H1 (cell line): ENCODE results near the gene MICA. TPM values are rescaled to one million over a fixed set of nuclear protein-coding genes. Genes with fewer than 3 reads are reported as not detected.

ENCODE experiments used
- CTCF ChIA-PET: fragments of 300-600 bp; sonication (Branson Sonifier 250); formaldehyde crosslinking; loops from one replicate; lab custom pipeline; 2021; ENCODE audit not compliant: partially characterized antibody; lab: Charles Lee
- POLR2A ChIA-PET: fragments of 300-600 bp; sonication (Branson Sonifier 250); formaldehyde crosslinking; loops from one replicate; lab custom pipeline; 2021; ENCODE audit warnings: inconsistent platforms; ENCODE audit not compliant: partially characterized antibody; lab: Charles Lee
- DNase-seq, 2 experiments: peaks; one replicate each; pipeline versions ENCODE4 v3.0.0 to v3.0.0-alpha.2; 2010 to 2022; ENCODE audit warnings: low spot score in 2 of 2, low read depth in 1 of 2, mixed read lengths in 1 of 2
- FAIRE-seq: peaks from 2 replicates; lab custom pipeline; 2011; peaks lifted over from hg19 to GRCh38; lab: Jason Lieb, UNC
- H2AFZ ChIP-seq: 2 replicates; pipeline ENCODE4 v1.8.1; 2012; ENCODE audit warnings: low read length, inconsistent platforms
- H2AK5ac ChIP-seq: 2 replicates; pipeline ENCODE4 v1.6.1; 2013; ENCODE audit warnings: low read depth, low read length
- H2BK120ac ChIP-seq: replicated peaks from 2 replicates; pipeline ENCODE3; 2013; ENCODE audit warnings: low read depth, low read length, inconsistent platforms
- H2BK12ac ChIP-seq: 2 replicates; pipeline ENCODE4 v1.6.1; 2013; ENCODE audit warnings: low read depth, low read length
- H2BK15ac ChIP-seq: 2 replicates; pipeline ENCODE4 v1.6.1; 2013; ENCODE audit warnings: low read length
- H2BK20ac ChIP-seq: 2 replicates; pipeline ENCODE4 v1.6.1; 2013; ENCODE audit warnings: low read length
- H2BK5ac ChIP-seq: 2 replicates; pipeline ENCODE4 v1.6.1; 2013; ENCODE audit warnings: low read depth, low read length
- H3K14ac ChIP-seq: 2 replicates; pipeline ENCODE4 v1.6.1; 2013; ENCODE audit warnings: inconsistent platforms; ENCODE audit not compliant: insufficient read length
- H3K18ac ChIP-seq: 2 replicates; pipeline ENCODE4 v1.6.1; 2013; ENCODE audit warnings: low read length; ENCODE audit errors: extremely low read depth
- H3K23ac ChIP-seq: 2 replicates; pipeline ENCODE4 v1.6.1; 2013; ENCODE audit warnings: inconsistent platforms; ENCODE audit not compliant: insufficient read length
- H3K23me2 ChIP-seq: 2 replicates; pipeline ENCODE4 v1.6.1; 2013; ENCODE audit warnings: low read depth, low read length
- H3K27ac ChIP-seq: 2 replicates; pipeline ENCODE4 v1.6.1; 2011; ENCODE audit warnings: low read depth, low read length, inconsistent platforms
- H3K27me3 ChIP-seq, 4 experiments: replicated peaks in 1 of 4; 1 replicate in 1 of 4; 2 replicates in 3 of 4; pipeline versions ENCODE4 v1.6.1 to v1.8.1; 2011 to 2013; ENCODE audit warnings: low read length in 3 of 4, mild to moderate bottlenecking in 3 of 4, inconsistent platforms in 2 of 4, mixed read lengths in 2 of 4, moderate library complexity in 1 of 4; ENCODE audit not compliant: control insufficient read depth in 3 of 4, insufficient read depth in 3 of 4; ENCODE audit errors: extremely low read depth in 1 of 4
- H3K36me3 ChIP-seq, 4 experiments: 2 replicates each; pipeline versions ENCODE4 v1.6.1 to v1.8.1; 2011 to 2013; ENCODE audit warnings: mild to moderate bottlenecking in 4 of 4, low read length in 3 of 4, moderate library complexity in 2 of 4, control low read depth in 1 of 4, inconsistent platforms in 1 of 4; ENCODE audit not compliant: insufficient read depth in 4 of 4, control insufficient read depth in 2 of 4
- H3K4ac ChIP-seq: replicated peaks from 2 replicates; pipeline ENCODE3; 2013; ENCODE audit warnings: low read length, low read depth, mixed read lengths, inconsistent platforms; ENCODE audit not compliant: insufficient read length
- H3K4me1 ChIP-seq, 4 experiments: replicated peaks in 1 of 4; 1 replicate in 1 of 4; 2 replicates in 3 of 4; pipeline versions ENCODE4 v1.6.1 to v1.8.1; 2011 to 2013; ENCODE audit warnings: low read length in 3 of 4, inconsistent platforms in 2 of 4, mixed read lengths in 1 of 4; ENCODE audit not compliant: insufficient read depth in 4 of 4, control insufficient read depth in 3 of 4
- H3K4me2 ChIP-seq, 2 experiments: 2 replicates each; pipeline versions ENCODE4 v1.6.1 to v1.8.1; 2011 to 2013; ENCODE audit warnings: low read depth in 2 of 2, low read length in 2 of 2, control low read depth in 1 of 2, inconsistent platforms in 1 of 2, mild to moderate bottlenecking in 1 of 2; ENCODE audit not compliant: insufficient read depth in 1 of 2
- H3K4me3 ChIP-seq, 4 experiments: fragments of 200-600, 300-600 bp in 1 of 4; sonication (generic), shearing (Covaris generic), sonication (Bioruptor Twin) in 1 of 4; 2 replicates each; pipeline versions ENCODE4 v1.5.1 to v1.8.1; 2011 to 2016; ENCODE audit warnings: low read length in 4 of 4, low read depth in 3 of 4, control low read depth in 2 of 4, inconsistent platforms in 2 of 4, mild to moderate bottlenecking in 2 of 4, mixed read lengths in 1 of 4, moderate library complexity in 1 of 4; ENCODE audit not compliant: insufficient read depth in 2 of 4; ENCODE audit errors: extremely low read depth in 1 of 4
- H3K56ac ChIP-seq: replicated peaks from 2 replicates; pipeline ENCODE3; 2013; ENCODE audit warnings: low read depth, mild to moderate bottlenecking, mixed read lengths, low read length, inconsistent platforms; ENCODE audit not compliant: insufficient read length
- H3K79me1 ChIP-seq: 2 replicates; pipeline ENCODE4 v1.6.1; 2013; ENCODE audit warnings: low read depth, low read length, control low read depth
- H3K79me2 ChIP-seq, 2 experiments: 2 replicates each; pipeline versions ENCODE4 v1.6.1 to v1.8.1; 2012 to 2013; ENCODE audit warnings: low read length in 2 of 2, mild to moderate bottlenecking in 2 of 2, inconsistent platforms in 1 of 2; ENCODE audit not compliant: insufficient read depth in 2 of 2, control insufficient read depth in 1 of 2
- H3K9ac ChIP-seq, 4 experiments: replicated peaks in 1 of 4; 1 replicate in 1 of 4; 2 replicates in 3 of 4; pipeline versions ENCODE4 v1.6.1 to v1.8.1; 2011 to 2013; ENCODE audit warnings: low read depth in 3 of 4, low read length in 3 of 4, control low read depth in 2 of 4, mild to moderate bottlenecking in 2 of 4, moderate library complexity in 2 of 4, inconsistent platforms in 1 of 4; ENCODE audit errors: extremely low read depth in 1 of 4
- H3K9me3 ChIP-seq, 2 experiments: 2 replicates each; pipeline versions ENCODE4 v1.6.1 to v1.8.1; 2012 to 2013; ENCODE audit warnings: mild to moderate bottlenecking in 2 of 2, moderate library complexity in 2 of 2, control low read depth in 1 of 2, inconsistent platforms in 1 of 2, low read depth in 1 of 2, low read length in 1 of 2, mixed read lengths in 1 of 2; ENCODE audit not compliant: insufficient read depth in 2 of 2
- H4K20me1 ChIP-seq, 2 experiments: replicated peaks in 1 of 2; 2 replicates each; pipeline versions ENCODE3 to v1.8.1; 2011 to 2013; ENCODE audit warnings: inconsistent platforms in 2 of 2, low read length in 2 of 2, mild to moderate bottlenecking in 1 of 2; ENCODE audit not compliant: insufficient read depth in 2 of 2, control insufficient read depth in 1 of 2
- H4K5ac ChIP-seq: 2 replicates; pipeline ENCODE4 v1.6.1; 2013; ENCODE audit warnings: low read length, low read depth, mixed read lengths, inconsistent platforms; ENCODE audit not compliant: insufficient read length
- H4K8ac ChIP-seq: 2 replicates; pipeline ENCODE4 v1.8.0; 2013; ENCODE audit warnings: mild to moderate bottlenecking, moderate library complexity, low read length, inconsistent platforms; ENCODE audit not compliant: insufficient read depth; ENCODE audit errors: extremely low read depth
- H4K91ac ChIP-seq: replicated peaks from 2 replicates; pipeline ENCODE3; 2013; ENCODE audit warnings: low read length, mixed read lengths, inconsistent platforms; ENCODE audit not compliant: insufficient read length
- CEBPB ChIP-seq: IDR thresholded peaks from 2 replicates; pipeline ENCODE4 v1.6.1; 2012; ENCODE audit warnings: low read depth, low read length
- WGBS, 2 experiments: shearing (Covaris generic) in 1 of 2; methylation state at CpG; one replicate each; pipeline versions ENCODE4 v1.1.6 to v1.1.7; 2013 to 2015; ENCODE audit warnings: low lambda C conversion rate in 2 of 2, mixed read lengths in 2 of 2, inconsistent platforms in 1 of 2, low coverage in 1 of 2, missing lambda C conversion rate in 1 of 2; ENCODE audit not compliant: insufficient replicate concordance in 2 of 2, insufficient coverage in 1 of 2, insufficient read length in 1 of 2; ENCODE audit errors: extremely low coverage in 1 of 2, missing lambda C conversion rate in 1 of 2; 5-methylcytosine and 5-hydroxymethylcytosine counted together
- polyA plus RNA-seq, 7 experiments: library from polyadenylated mRNA; depleted of rRNA in 3 of 7; stranded (reverse) in 5 of 7; unstranded in 2 of 7; fragments of >200 nt in 5 of 7; fragments of 200-250 nt in 2 of 7; gene quantifications; 1 replicate in 5 of 7; 2 replicates in 1 of 7; 4 replicates in 1 of 7; pipeline versions ENCODE4 v1.2.1 to v1.2.3, GENCODE V29; 2011 to 2013; ENCODE audit warnings: missing spikeins in 2 of 7, mixed read lengths in 2 of 7
- total RNA-seq: library from RNA; stranded (reverse); fragmentation: NEBNext Ultra II Directional; extraction: Animal tissue kit (Norgen Biotek cat#: 25700); gene quantifications from 2 replicates; pipeline ENCODE4 v1.2.1, GENCODE V29; 2021

The MICA gene
- total and polyA plus RNA-seq, 2 of the 8 experiments (the other 6 are each of a cell fraction or from before 2014, with no cell fraction given): 12.5 to 16.3 TPM

DNA sequence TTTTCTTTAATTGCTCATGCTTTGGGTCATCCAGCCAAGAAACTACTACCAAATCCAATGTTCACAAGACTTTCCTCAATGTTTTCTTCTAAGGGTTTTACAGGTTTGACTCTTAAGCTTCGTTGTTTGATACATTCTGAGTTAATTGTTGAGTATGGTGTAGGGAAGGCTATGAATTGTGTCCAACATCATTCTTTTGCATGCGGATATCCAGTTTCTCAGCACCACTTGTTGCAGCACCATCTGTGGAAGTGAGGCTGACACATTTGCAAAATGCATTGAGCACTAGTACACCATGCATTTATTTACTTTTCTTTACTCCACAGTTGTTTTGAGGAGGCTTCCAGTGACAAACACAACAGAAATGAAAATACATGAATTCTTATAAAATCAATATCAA, 17.2 kb downstream of the MICA start:
- no peak overlapping the region for H3K18ac ChIP-seq
- H3K9ac ChIP-seq: no peak overlapping the region
- DNase-seq (no peak), FAIRE-seq (no peak)
- no peak overlapping the region for H4K91ac ChIP-seq
- no peaks in the 10 kb centered on the region for H3K27me3 ChIP-seq
- no peaks in the 10 kb centered on the region for H3K9me3 ChIP-seq
- 88% methylated on average over 2 of the region's 2 CpGs; no CpG with 5 or more reads in 1 of the 2 experiments for WGBS, 2 experiments
- no peaks in the 10 kb centered on the region for H4K20me1 ChIP-seq
- H3K23ac ChIP-seq: no peak overlapping the region
- H2BK12ac ChIP-seq: no peak overlapping the region
- CTCF ChIA-PET: interaction anchor here (0.7 to 1.7 kb wide), 4 partner anchors 19 to 176 kb away, joined by 3 to 5 read pairs (median 3); no protein-coding TSS in a partner anchor
- H3K4me1 ChIP-seq: no peaks in the 10 kb centered on the region
- H3K27ac ChIP-seq: no peak overlapping the region
- no peak overlapping the region for H2AFZ ChIP-seq
- H3K14ac ChIP-seq: no peak overlapping the region
- no peak for TF ChIP-seq CEBPB
- no peak overlapping the region for H4K5ac ChIP-seq
- H2BK5ac ChIP-seq: no peak overlapping the region
- H3K79me1 ChIP-seq: no peaks in the 10 kb centered on the region
- no peak overlapping the region for H2BK20ac ChIP-seq
- H3K56ac ChIP-seq: no peak overlapping the region
- no peak overlapping the region for H3K4ac ChIP-seq
- H3K79me2 ChIP-seq: no peaks in the 10 kb centered on the region
- POLR2A ChIA-PET: no interaction called here
- H2BK15ac ChIP-seq: no peak overlapping the region
- no peak overlapping the region for H3K4me3 ChIP-seq
- H3K23me2 ChIP-seq: no peaks in the 10 kb centered on the region
- H3K4me2 ChIP-seq: no peak overlapping the region
- peaks cover 0 to 11% (median 6%) of the 10 kb centered on the region in 4 experiments; a peak in 5 of 8 replicates for H3K36me3 ChIP-seq
- no peak overlapping the region for H2AK5ac ChIP-seq
- no peak overlapping the region for H4K8ac ChIP-seq
- no peak overlapping the region for H2BK120ac ChIP-seq
